Left ventricle myocardium inferior (tissue), 1 donor: ENCODE measurements around the gene ZDHHC5. TPM values are rescaled to one million over a fixed set of nuclear protein-coding genes. Genes with fewer than 3 reads are reported as not detected.

Experiments used
- DNase-seq: peaks from one replicate; pipeline ENCODE4 v3.0.0-alpha.2; 2020
- H3K27ac ChIP-seq: fragments of 200-600 bp; replicated peaks from 2 replicates; pipeline ENCODE4 v1.8.0; 2021
- H3K27me3 ChIP-seq: fragments of 200-600 bp; 2 replicates; pipeline ENCODE4 v1.8.0; 2021; ENCODE audit warnings: low read depth
- H3K36me3 ChIP-seq: fragments of 200-600 bp; 2 replicates; pipeline ENCODE4 v1.8.0; 2021
- H3K4me1 ChIP-seq: fragments of 200-600 bp; 2 replicates; pipeline ENCODE4 v1.8.0; 2021
- H3K4me3 ChIP-seq: fragments of 200-600 bp; 2 replicates; pipeline ENCODE4 v1.8.0; 2021; ENCODE audit warnings: mild to moderate bottlenecking, moderate library complexity
- H3K9me3 ChIP-seq: fragments of 200-600 bp; replicated peaks from 2 replicates; pipeline ENCODE4 v1.8.0; 2021
- intact Hi-C: fragments of 100-400 bp; cut with micrococcal nuclease; formaldehyde crosslinking; loops from one replicate; pipeline ENCODE4 v1.11.0; 2022
- total RNA-seq: library from RNA; stranded (reverse); fragmentation: NEBNext Ultra II Directional; extraction: Animal tissue kit (Norgen Biotek cat#: 25700); gene quantifications from one replicate; pipeline ENCODE4 v1.2.1, GENCODE V29; 2021
- TF ChIP-seq, protein P1 (sequence below): fragments of 200-600 bp; IDR thresholded peaks from 2 replicates; pipeline ENCODE4 v1.8.0; 2021; ENCODE audit warnings: antibody characterized with exemption, mild to moderate bottlenecking, borderline replicate concordance
- donor health status: DM: no; HTN: yes; CAD: no; lungs with severe emphysema.

ZDHHC5 gene
- total RNA-seq, 1 donor from 2014 or later = 45.8 TPM

DNA sequence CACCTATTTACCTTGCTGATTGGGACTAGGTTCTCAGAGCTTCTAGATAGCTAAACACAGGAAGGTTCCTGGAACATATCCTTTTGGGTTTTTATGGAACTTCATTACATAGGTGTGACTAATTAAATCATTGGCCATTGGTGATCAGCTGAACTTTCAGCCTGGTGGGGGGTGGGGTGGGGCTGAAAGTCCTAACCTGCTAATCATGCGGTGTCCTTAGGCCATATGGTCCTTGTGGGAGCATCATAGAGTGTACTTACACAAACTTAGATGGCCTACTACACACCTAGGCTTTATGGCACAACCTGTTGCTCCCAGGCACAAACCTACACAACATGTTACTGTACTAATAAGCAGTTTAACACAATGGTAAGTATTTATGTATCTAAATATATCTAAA lies 64.7 kb downstream of the ZDHHC5 start:
- Histone ChIP-seq H3K27me3 (no peaks in the 10 kb centered on the region), H3K9me3 (no peaks in the 10 kb centered on the region), H3K36me3 (peaks cover 17% of the 10 kb centered on the region), H3K27ac (no peak overlapping the region), H3K4me3 (no peak overlapping the region), H3K4me1 (peaks cover 24% of the 10 kb centered on the region)
- TF ChIP-seq, protein P1, sequence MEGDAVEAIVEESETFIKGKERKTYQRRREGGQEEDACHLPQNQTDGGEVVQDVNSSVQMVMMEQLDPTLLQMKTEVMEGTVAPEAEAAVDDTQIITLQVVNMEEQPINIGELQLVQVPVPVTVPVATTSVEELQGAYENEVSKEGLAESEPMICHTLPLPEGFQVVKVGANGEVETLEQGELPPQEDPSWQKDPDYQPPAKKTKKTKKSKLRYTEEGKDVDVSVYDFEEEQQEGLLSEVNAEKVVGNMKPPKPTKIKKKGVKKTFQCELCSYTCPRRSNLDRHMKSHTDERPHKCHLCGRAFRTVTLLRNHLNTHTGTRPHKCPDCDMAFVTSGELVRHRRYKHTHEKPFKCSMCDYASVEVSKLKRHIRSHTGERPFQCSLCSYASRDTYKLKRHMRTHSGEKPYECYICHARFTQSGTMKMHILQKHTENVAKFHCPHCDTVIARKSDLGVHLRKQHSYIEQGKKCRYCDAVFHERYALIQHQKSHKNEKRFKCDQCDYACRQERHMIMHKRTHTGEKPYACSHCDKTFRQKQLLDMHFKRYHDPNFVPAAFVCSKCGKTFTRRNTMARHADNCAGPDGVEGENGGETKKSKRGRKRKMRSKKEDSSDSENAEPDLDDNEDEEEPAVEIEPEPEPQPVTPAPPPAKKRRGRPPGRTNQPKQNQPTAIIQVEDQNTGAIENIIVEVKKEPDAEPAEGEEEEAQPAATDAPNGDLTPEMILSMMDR = no peak
- intact Hi-C loops = no loop called here
- no peak for DNase-seq

DNA sequence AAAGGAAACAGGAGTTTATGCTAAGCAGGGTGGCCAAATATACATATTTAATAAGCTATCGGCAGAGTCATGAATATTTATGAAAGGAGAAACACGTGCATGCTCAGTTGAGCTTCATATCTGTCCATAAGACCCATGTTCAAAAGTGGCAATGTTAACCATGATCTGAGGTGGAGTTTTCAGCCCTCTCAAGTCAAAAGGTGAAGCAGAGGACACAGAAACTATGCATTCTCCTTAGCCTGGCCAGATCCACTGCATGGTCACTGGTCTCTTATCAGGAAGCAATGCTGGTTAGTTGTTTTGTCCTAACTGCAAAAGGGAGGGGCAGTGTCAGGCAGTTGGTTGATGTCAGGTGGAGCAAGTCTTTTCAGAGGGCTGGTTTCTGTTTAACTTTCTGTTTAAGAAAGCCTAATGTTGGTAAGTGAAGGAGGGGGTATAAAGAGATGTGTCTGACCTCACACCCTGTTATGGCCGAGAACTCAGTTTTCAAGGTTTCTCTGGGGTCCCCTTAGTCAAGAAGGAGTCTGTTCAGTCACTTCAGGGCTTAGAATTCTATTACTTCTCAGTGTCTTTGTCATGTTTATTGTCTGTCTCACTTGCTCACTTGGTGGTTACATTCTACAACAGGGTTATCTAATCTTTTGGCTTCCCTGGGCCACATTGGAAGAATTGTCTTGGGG lies 67.8 kb downstream of the ZDHHC5 start:
- peak overlapping the region; percentile 72 for H3K27ac ChIP-seq
- intact Hi-C loops = no loop called here
- no peaks in the 10 kb centered on the region for H3K9me3 ChIP-seq
- TF ChIP-seq, protein P1 = no peak
- peaks cover 30% of the 10 kb centered on the region for H3K4me1 ChIP-seq
- DNase-seq = no peak
- peaks cover 44% of the 10 kb centered on the region for H3K36me3 ChIP-seq
- no peak overlapping the region for H3K4me3 ChIP-seq
- no peaks in the 10 kb centered on the region for H3K27me3 ChIP-seq

DNA sequence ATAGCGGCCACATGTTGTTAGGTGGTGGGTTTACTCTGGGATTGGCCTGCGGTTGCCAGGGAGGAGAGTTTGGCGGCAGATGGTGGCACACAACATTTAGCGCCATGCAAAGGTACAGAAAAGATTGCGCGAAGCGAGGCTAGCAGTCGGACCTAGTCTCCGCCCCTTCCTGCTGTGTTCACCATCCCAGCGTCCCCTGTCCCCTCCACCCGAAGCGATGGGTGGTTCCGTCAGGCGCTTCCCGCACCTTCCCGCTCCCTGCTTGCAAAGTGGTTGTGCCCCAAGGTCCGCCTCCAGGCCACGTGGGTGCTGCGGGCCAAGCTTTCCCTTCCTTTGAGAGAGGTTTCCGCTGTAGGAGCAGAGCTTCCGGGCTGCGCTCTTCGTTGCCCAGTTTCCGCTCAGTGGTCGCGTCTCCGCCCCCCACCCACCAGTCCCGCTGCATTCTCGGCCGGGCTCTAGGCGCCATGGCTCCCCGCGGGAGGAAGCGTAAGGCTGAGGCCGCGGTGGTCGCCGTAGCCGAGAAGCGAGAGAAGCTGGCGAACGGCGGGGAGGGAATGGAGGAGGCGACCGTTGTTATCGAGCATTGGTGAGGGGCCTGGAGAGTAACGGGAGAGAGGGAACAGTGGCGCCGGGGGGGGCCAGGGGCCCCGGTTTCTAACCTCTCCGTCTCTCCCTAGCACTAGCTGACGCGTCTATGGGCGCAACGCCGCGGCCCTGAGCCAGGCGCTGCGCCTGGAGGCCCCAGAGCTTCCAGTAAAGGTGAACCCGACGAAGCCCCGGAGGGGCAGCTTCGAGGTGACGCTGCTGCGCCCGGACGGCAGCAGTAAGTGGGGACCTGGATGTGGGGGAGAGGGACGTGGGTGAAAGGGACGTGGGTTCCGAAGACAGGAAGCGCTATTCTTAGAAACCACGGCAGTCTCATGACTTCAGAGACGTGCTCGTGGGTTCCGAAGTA lies 73.5 kb downstream of the ZDHHC5 start, which contains the start of gene SELENOH:
Gene SELENOH, plus strand, starts transcription at position 360 of the 955 bp plus-strand sequence. Its CDS starts 105 bp downstream, at position 465.
- intact Hi-C loops = loop anchor here (5.0 kb wide), 1 partner anchor 61 kb away; no protein-coding TSS in a partner anchor
- H3K4me3 ChIP-seq = peak within 1 kb of the TSS; percentile 76
- TF ChIP-seq, protein P1 = no peak
- H3K27me3 ChIP-seq = no peaks in the 10 kb centered on the region
- H3K27ac ChIP-seq = peak within 1 kb of the TSS; percentile 91
- H3K36me3 ChIP-seq = peaks cover 67% of the 10 kb centered on the region
- peaks cover 55% of the 10 kb centered on the region for H3K4me1 ChIP-seq
- DNase-seq = peak; percentile 95
- H3K9me3 ChIP-seq = no peaks in the 10 kb centered on the region

DNA sequence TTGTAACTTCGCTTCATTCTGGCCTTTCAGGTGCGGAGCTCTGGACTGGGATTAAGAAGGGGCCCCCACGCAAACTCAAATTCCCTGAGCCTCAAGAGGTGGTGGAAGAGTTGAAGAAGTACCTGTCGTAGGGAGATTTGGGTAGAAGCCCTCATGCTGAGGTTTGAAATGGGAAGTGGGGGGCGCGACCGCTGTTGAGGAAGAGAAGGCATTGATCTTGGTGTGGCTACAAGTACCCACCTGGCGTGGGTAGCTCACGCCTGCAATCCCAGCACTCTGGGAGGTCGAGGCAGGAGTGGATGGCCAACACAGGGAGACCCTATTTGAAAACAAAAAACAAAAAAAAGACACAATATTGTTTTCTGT lies 74.2 kb downstream of the ZDHHC5 start:
- peaks cover 73% of the 10 kb centered on the region for H3K36me3 ChIP-seq

DNA sequence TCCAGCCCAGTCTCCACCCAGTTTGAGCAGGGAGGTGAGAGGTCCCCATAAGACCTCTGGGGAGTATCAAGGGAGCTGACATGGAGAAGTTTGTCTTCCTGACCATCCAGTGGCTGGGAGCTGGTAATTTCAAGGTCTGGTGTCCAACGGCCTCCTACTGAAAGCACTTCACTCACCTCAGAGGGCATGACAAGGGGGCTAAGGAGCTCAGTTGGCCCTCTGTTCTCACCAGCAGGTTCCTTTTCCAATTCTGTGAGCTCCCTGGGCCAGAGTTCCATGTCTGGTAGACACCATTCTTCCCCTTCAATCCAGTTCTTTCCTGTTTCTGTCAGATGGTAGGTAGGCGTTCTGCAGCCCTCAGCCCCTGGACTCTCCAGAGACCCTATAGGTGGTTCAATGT lies 76.4 kb downstream of the ZDHHC5 start:
- DNase-seq = no peak
- Histone ChIP-seq H3K4me3 (no peak overlapping the region), H3K36me3 (peaks cover 53% of the 10 kb centered on the region), H3K27ac (no peak overlapping the region), H3K27me3 (no peaks in the 10 kb centered on the region), H3K4me1 (peaks cover 53% of the 10 kb centered on the region), H3K9me3 (no peaks in the 10 kb centered on the region)
- TF ChIP-seq, protein P1 = no peak
- intact Hi-C loops = loop anchor here (5.0 kb wide), 1 partner anchor 58 kb away; no protein-coding TSS in a partner anchor

More for the DNA sequence above, 74.2 kb downstream of the ZDHHC5 start:
- H3K27ac ChIP-seq = peak overlapping the region; percentile 91
- peaks cover 53% of the 10 kb centered on the region for H3K4me1 ChIP-seq
- DNase-seq = no peak
- H3K27me3 ChIP-seq = no peaks in the 10 kb centered on the region
- peak overlapping the region; percentile 76 for H3K4me3 ChIP-seq
- no peaks in the 10 kb centered on the region for H3K9me3 ChIP-seq
- TF ChIP-seq, protein P1 = no peak
- intact Hi-C loops = loop anchor here (5.0 kb wide), 1 partner anchor 60 kb away; no protein-coding TSS in a partner anchor
